Stimulated activated CD4-positive, alpha-beta T cell treated with anti-CD3 and anti-CD28 coated beads, Interleukin-2, amount 100 ng/mL, for 24 hours (primary cell): Measurements from ENCODE around the gene GDF15.
"Not testable (repeated sequence)": the region's sequence is repeated elsewhere in the genome, so short reads cannot be mapped to it uniquely, and the experiment has no call there.

ENCODE experiments used
- DNase-seq, 2 donors: peaks; one replicate each; pipeline ENCODE4 v3.0.0-alpha.2; 2020

Gene GDF15

DNA sequence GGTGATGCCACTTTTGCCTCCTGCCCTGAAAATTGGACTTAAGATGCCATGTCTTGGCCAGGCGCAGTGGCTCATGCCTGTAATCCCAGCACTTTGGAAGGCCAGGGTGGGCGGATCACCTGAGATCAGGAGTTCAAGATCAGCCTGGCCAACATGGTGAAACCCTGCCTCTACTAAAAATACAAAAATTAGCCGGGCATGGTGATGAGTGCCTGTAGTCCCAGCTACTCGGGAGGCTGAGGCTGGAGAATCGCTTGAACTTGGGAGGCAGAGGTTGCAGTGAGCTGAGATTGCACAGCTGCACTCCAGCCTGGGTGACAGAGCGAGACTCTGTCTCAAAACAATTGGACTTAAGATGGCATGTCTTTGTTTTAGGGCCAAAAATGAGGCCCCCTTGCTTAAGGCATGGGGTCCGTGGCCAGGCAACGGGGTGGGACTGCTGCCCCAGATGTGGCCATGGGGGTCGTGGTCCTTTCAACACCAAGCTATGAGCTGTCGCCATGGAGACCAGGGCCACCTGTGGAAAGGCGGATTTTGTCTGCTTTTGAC lies 21.6 kb upstream of the GDF15 start:
- not testable (repeated sequence) for DNase-seq

GRCh38 chr19:18364826-18365528 lies 21.0 kb upstream of the GDF15 start:
- DNase-seq: no peak

GRCh38 chr19:18366021-18366435 lies 19.9 kb upstream of the GDF15 start:
- DNase-seq: no peak

- DNase-seq: no peak
Measured at GRCh38 chr19:18368504-18369222, 17.3 kb upstream of the GDF15 start.

GRCh38 chr19:18373407-18373891 lies 12.5 kb upstream of the GDF15 start:
- DNase-seq: no peak

GRCh38 chr19:18373892-18374629 lies 11.9 kb upstream of the GDF15 start:
- DNase-seq: peak; percentile 32 to 49

DNA sequence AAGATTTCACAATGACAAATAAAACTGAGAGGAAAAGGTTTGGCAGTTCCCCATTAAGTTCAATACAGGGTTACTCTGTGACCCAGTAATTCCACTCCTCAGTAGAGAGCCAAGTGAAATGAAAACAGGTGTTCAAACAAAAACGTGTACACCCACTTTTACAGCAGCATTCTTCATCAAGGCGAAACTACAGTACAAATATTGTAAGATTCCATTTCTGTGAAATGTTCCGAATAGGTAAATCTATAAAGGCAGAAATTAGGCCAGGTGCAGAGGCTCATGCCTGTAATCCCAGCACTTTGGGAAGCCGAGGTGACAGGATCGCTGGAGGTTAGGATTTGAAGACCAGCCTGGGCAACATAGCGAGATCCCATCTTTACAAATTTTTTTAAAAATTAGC lies 8.9 kb upstream of the GDF15 start:
- no peak for DNase-seq

GRCh38 chr19:18379803-18380747 lies 5.9 kb upstream of the GDF15 start:
- DNase-seq: no peak

DNA sequence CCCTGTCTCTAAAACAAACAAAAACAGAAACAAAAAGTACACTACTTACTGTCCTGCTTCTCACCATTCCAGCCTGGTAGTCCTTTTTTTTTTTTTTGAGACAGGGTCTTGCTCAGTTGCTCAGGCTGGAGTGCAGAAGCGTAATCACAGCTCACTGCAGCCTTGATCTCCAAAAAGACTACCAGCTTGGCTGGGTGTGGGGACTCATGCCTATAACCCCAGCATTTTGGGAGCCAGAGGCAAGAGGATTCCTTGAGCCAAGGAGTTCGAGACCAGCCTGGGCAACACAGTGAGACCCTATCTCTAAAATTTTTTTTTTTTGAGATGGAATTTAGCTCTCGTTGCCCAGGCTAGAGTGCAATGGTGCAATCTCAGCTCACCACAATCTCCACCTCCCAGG lies 5.1 kb upstream of the GDF15 start:
- DNase-seq: no peak

- not testable (repeated sequence) for DNase-seq
Measured at GRCh38 chr19:18383622-18384021, 2.3 kb upstream of the GDF15 start.

DNA sequence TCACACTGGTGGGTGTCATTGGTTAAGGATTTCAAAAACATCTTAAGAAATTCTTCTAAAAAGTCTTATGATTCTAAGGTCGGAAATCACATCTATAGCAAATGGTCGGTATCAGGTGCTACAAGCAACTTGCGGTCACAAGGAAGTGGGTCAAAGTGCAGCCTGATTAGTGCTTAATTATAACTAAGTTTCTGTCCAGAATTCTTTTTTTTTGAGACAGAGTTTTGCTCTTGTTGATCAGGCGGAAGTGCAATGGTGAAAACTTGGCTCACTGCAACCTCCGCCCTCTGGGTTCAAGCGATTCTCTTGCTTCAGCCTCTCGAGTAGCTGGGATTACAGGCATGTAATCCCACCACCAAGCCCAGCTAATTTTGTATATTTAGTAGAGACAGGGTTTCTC lies 1.2 kb upstream of the GDF15 start:
- no peak for DNase-seq

DNA sequence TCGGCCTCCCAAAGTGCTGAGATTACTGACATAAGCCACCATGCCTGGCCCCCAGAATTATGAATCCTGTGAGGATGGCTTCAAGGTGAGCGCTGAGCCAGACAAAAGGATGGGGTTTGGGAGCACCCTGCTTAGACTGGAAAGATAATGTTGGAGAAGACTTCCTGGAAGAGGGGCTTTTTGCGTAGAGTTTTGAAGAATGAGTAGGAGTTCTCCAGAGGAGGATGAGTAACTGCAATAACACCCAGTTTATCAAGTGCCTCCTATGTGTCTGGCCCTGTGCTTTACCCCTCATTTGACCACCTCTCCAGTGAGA lies 641 bp upstream of the GDF15 start:
- DNase-seq: no peak

- DNase-seq: no peak
Measured at GRCh38 chr19:18386543-18387271, 749 bp downstream of the GDF15 start.

- peak; percentile 83 to 85 for DNase-seq
Measured at GRCh38 chr19:18388100-18388959, 2.4 kb downstream of the GDF15 start.

DNA sequence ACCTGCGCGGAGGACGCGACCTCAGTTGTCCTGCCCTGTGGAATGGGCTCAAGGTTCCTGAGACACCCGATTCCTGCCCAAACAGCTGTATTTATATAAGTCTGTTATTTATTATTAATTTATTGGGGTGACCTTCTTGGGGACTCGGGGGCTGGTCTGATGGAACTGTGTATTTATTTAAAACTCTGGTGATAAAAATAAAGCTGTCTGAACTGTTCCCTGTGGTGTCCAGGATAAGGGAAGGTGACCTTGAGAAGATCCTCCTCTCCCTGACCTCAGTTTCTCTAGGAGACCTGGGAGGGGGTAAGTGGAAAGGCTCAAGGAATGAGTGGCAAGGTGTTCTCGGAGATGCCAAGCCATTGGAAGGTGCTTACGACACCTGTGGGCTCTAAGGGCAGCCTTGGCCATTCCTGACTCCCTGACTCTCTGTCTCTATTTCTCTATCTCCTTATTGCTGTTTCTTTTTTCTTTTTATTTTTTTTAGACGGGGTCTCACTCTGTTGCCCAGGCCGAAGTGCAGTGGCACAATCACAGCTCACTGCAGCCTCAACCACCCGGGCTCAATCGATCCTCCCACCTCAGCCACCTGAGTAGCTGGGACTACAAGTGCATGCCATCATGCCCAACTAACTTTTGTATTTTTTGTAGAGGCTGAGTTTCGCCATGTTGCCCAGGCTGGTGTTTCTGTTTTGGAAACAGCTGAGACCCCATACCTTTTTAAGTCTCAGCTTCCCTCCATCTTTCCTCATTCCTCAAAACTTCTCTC lies 3.2 kb downstream of the GDF15 start:
- DNase-seq: no peak

DNA sequence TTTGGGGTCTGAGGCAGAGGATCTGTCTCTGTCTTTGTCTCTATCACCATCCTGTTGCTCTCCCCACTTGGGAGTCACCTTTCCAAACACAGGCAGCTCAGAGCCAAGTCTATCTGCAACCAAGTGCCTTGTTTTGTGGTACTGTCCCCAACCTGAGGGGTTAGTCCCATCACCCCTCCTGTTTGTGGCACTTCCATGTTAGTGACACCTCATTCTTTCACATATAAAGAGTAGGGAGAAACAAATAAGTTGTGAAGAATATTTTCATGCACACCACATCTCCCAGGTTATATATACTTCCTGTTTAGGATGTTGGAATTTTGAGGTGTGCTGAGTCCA lies 3.7 kb downstream of the GDF15 start:
- DNase-seq: no peak

- no peak for DNase-seq
Measured at GRCh38 chr19:18390065-18390907, 4.3 kb downstream of the GDF15 start.

GRCh38 chr19:18391509-18392075 lies 5.6 kb downstream of the GDF15 start:
- no peak for DNase-seq

- DNase-seq: no peak
Measured at GRCh38 chr19:18392417-18392816, 6.5 kb downstream of the GDF15 start.
